GM10248 (cell line): ENCODE data around the gene ICAM3.
A peak's percentile ranks its signal among the peaks of the same experiment; 100 is the strongest.

ENCODE experiments used
- CTCF ChIA-PET: fragments of 300-600 bp; sonication (Branson Sonifier 250); formaldehyde crosslinking; extraction: SDS; loops from one replicate; lab custom pipeline; 2021; ENCODE audit warnings: antibody characterized with exemption; lab: Yijun Ruan, JAX
- POLR2A ChIA-PET: fragments of 350-650 bp; sonication (Branson Sonifier 250); formaldehyde crosslinking; extraction: SDS; loops from one replicate; lab custom pipeline; 2020; ENCODE audit warnings: antibody characterized with exemption; lab: Yijun Ruan, JAX
- DNase-seq: peaks from one replicate; pipeline ENCODE4 v3.0.0; 2012; ENCODE audit errors: extremely low spot score
- TF ChIP-seq, protein P1 (sequence below): IDR thresholded peaks from 2 replicates; pipeline ENCODE4 v1.5.1; 2012; ENCODE audit warnings: mild to moderate bottlenecking, low read depth; ENCODE audit errors: extremely low read depth, missing control alignments, control extremely low read depth

ICAM3 gene

GRCh38 chr19:10364644-10365043 is 25.2 kb upstream of the ICAM3 start:
- TF ChIP-seq, protein P1, sequence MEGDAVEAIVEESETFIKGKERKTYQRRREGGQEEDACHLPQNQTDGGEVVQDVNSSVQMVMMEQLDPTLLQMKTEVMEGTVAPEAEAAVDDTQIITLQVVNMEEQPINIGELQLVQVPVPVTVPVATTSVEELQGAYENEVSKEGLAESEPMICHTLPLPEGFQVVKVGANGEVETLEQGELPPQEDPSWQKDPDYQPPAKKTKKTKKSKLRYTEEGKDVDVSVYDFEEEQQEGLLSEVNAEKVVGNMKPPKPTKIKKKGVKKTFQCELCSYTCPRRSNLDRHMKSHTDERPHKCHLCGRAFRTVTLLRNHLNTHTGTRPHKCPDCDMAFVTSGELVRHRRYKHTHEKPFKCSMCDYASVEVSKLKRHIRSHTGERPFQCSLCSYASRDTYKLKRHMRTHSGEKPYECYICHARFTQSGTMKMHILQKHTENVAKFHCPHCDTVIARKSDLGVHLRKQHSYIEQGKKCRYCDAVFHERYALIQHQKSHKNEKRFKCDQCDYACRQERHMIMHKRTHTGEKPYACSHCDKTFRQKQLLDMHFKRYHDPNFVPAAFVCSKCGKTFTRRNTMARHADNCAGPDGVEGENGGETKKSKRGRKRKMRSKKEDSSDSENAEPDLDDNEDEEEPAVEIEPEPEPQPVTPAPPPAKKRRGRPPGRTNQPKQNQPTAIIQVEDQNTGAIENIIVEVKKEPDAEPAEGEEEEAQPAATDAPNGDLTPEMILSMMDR: no peak
- ChIA-PET CTCF (no interaction called here), POLR2A (no interaction called here)
- no peak for DNase-seq

DNA sequence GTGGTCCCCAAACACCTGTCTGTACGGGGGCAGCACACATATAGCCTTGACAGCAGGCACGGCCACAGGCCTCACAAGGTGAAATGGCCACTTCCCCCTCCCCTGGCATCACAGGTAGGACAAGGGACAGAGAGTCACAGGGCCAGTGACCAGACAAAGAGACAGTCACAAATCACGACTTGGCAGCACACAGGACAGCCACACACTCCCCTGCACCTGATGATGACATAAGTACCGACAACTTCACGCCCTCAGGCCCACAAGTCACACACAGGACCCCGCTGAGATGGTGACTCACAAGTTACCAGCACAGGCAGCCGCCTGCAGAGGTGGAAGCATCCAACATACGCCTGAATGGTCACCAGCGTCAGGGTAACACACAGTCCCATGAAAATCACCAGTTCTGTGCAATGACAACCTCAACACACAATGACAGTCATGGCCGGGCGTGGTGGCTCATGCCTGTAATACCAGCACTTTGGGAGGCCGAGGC is 24.4 kb upstream of the ICAM3 start:
- ChIA-PET CTCF (no interaction called here), POLR2A (no interaction called here)
- TF ChIP-seq, protein P1: no peak
- no peak for DNase-seq

DNA sequence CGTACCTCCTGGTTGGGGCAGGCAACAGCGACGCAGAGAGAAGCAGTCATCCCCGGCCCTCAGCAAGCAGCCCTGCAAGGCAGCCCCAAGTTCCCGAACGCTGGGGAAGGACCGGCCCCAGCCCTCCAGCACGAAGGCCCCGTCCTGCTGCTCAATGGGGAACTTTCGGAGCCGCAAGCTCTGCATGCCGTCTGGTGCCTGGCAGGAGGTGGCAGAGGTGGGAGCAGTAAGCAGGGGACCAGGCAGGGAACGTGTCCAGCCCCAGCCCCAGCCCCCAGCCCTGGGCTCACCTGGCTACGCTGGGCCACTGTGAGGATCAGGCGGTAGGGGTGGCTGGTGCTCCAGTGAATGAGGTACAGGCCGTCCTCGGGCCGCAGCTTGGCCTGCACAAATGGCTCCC is 22.8 kb upstream of the ICAM3 start:
- POLR2A ChIA-PET: interaction anchor here (1.2 kb wide), 1 partner anchor 18 kb away, joined by 4 read pairs; no protein-coding TSS in a partner anchor
- DNase-seq: no peak
- CTCF ChIA-PET: interaction anchor here (2.7 kb wide), 1 partner anchor 10 kb away, joined by 8 read pairs; no protein-coding TSS in a partner anchor
- TF ChIP-seq, protein P1: no peak

- DNase-seq: no peak
- CTCF ChIA-PET: interaction anchor here (1.5 to 2.7 kb wide), 2 partner anchors 11 to 27 kb away, joined by 4 to 8 read pairs; no protein-coding TSS in a partner anchor
- POLR2A ChIA-PET: interaction anchor here (1.2 kb wide), 1 partner anchor 17 kb away, joined by 4 read pairs; no protein-coding TSS in a partner anchor
Measured at GRCh38 chr19:10361569-10362011, 22.2 kb upstream of the ICAM3 start.

DNA sequence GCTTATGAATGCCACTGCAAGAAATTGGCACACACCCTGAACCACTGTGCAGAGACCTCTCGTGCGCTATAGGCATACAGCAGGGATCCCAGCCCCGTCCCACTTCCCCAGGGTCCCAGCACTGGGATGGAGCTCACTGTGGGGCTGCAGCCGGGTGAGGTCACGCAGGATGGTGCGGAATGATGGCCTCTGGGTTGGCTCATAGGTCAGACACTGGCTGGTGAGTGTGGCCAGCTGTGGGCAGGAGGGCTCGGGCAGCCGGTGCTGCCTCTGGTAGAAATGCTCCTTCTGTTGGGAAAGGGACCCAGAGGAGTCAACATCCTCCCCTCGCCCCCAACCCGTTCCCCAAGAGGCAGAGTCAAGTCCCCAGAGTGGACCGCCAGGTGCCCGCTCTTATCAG is 17.0 kb upstream of the ICAM3 start:
- TF ChIP-seq, protein P1: no peak
- peak; percentile 8 for DNase-seq
- ChIA-PET CTCF (interaction anchor here (0.9 to 1.0 kb wide), 3 partner anchors 14 to 32 kb away, joined by 3 read pairs; no protein-coding TSS in a partner anchor), POLR2A (no interaction called here)

More at GRCh38 chr19:10361569-10362011, 22.2 kb upstream of the ICAM3 start:
- TF ChIP-seq, protein P1: no peak

DNA sequence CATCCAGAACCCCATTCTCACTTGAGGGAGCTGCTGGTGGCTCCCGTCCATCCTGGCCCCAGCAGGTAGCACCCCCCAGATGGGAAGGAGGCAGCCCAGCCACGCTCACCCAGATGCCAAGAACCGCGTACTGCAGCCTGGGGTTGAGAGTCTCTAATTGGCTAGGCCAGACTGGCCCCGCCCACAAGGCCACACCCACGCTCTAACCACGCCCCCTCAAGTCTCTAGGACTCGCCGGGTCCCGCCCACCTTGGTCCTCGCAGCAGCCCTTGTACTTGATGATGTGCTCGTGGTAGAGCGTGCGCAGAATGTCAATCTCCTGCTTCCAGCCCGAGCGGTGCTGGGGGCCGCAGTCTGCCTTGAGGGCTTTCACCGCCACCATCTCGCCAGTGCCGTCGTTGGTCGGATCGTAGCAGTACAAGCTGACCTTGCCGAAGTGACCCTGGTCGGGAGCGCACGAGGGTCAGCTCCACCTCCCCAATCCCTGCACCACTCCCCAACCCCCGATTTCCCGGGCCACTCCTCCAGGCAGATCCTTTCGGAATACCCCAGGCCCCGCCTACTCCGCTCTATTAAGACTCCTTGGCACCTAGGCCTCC is 14.5 kb upstream of the ICAM3 start:
- CTCF ChIA-PET: no interaction called here
- peak; percentile 17 for DNase-seq
- TF ChIP-seq, protein P1: no peak
- POLR2A ChIA-PET: no interaction called here
